Measurements from ENCODE around the gene NR1I3.

- TF ChIP-seq CTCF (IDR thresholded peaks at IDR 0.05; ENCODE audit: low read length) (no peak), EZH2 (IDR thresholded peaks at IDR 0.05; ENCODE audit: borderline replicate concordance, low read length) (no peak)
Observed at GRCh38 chr1:161196111-161196510, 41.9 kb downstream of the NR1I3 start.
